ENCODE data around the gene SIRPD.
A peak's percentile ranks its signal among the peaks of the same experiment; 100 is the strongest.

SIRPD gene

GRCh38 chr20:1496930-1497329, 60.6 kb downstream of the SIRPD start:
- CTCF ChIA-PET: interaction anchor here (0.5 to 0.6 kb wide), 2 partner anchors 17 to 30 kb away, joined by 3 read pairs; partner anchors contain the start of gene NSFL1C

GRCh38 chr20:1494436-1494835, 63.1 kb downstream of the SIRPD start:
- H3K36me3 ChIP-seq (ENCODE audit: control insufficient read depth in 2 of 2, insufficient read depth in 1 of 2, low read length in 2 of 2): no peaks in the 10 kb centered on the region
- ChIA-PET CTCF (interaction anchor here (0.6 to 2.7 kb wide), 3 partner anchors 9 to 208 kb away, joined by 3 to 23 read pairs (median 7); no protein-coding TSS in a partner anchor), POLR2A (no interaction called here)
- peaks cover 3% of the 10 kb centered on the region; the same call in 1 of the 2 replicates for H3K4me1 ChIP-seq (ENCODE audit: control insufficient read depth, insufficient read depth, low read length)
- H3K27ac ChIP-seq (ENCODE audit: extremely low read depth, low read depth, low read length): no peak overlapping the region
- TF ChIP-seq ZBTB10 (tag by site-specific recombination; IDR thresholded peaks at IDR 0.05): no peak
- no peak for TF ChIP-seq ZNF677 (tag by site-specific recombination; IDR thresholded peaks at IDR 0.05)
- TF ChIP-seq ZNF394 (tag by site-specific recombination; IDR thresholded peaks at IDR 0.05; ENCODE audit: borderline replicate concordance): no peak
- TF ChIP-seq ZNF704 (tag by site-specific recombination; IDR thresholded peaks at IDR 0.05): no peak
- TF ChIP-seq WT1 (tag by site-specific recombination; IDR thresholded peaks at IDR 0.05): no peak
- no peak for TF ChIP-seq ZNF785 (tag by site-specific recombination; IDR thresholded peaks at IDR 0.05)
- no peak for TF ChIP-seq ZNF560 (tag by site-specific recombination; IDR thresholded peaks at IDR 0.05; ENCODE audit: borderline replicate concordance)
- no peak overlapping the region for H3K4me3 ChIP-seq (ENCODE audit: low read depth, low read length)
- no peaks in the 10 kb centered on the region for H3K9me3 ChIP-seq (ENCODE audit: control insufficient read depth, insufficient read depth, low read depth, low read length)

More at GRCh38 chr20:1496930-1497329, 60.6 kb downstream of the SIRPD start:
- H3K27ac ChIP-seq (ENCODE audit: extremely low read depth, low read depth, low read length): no peak overlapping the region
- H3K4me3 ChIP-seq (ENCODE audit: low read depth, low read length): no peak overlapping the region
- H3K9me3 ChIP-seq (ENCODE audit: control insufficient read depth, insufficient read depth, low read depth, low read length): no peaks in the 10 kb centered on the region
- peaks cover 3% of the 10 kb centered on the region; the same call in 1 of the 2 replicates for H3K4me1 ChIP-seq (ENCODE audit: control insufficient read depth, insufficient read depth, low read length)
- peak; percentile 79 for TF ChIP-seq REST (tag by site-specific recombination; IDR thresholded peaks at IDR 0.05)
- TF ChIP-seq ZNF112 (tag by site-specific recombination; IDR thresholded peaks at IDR 0.05): no peak
- H3K36me3 ChIP-seq (ENCODE audit: control insufficient read depth in 2 of 2, insufficient read depth in 1 of 2, low read length in 2 of 2): no peaks in the 10 kb centered on the region
- POLR2A ChIA-PET: interaction anchor here (0.7 kb wide), 2 partner anchors 1215 to 1651 kb away, joined by 4 to 12 read pairs; no protein-coding TSS in a partner anchor

GRCh38 chr20:1493536-1493935, 64.0 kb downstream of the SIRPD start:
- ChIA-PET CTCF (interaction anchor here (2.7 kb wide), 1 partner anchor 10 kb away, joined by 23 read pairs; no protein-coding TSS in a partner anchor), POLR2A (no interaction called here)
- Histone ChIP-seq H3K36me3 (ENCODE audit: control insufficient read depth in 2 of 2, insufficient read depth in 1 of 2, low read length in 2 of 2) (no peaks in the 10 kb centered on the region), H3K4me3 (ENCODE audit: low read depth, low read length) (no peak overlapping the region), H3K27ac (ENCODE audit: extremely low read depth, low read depth, low read length) (no peak overlapping the region), H3K4me1 (ENCODE audit: control insufficient read depth, insufficient read depth, low read length) (peaks cover 3% of the 10 kb centered on the region; the same call in 1 of the 2 replicates), H3K9me3 (ENCODE audit: control insufficient read depth, insufficient read depth, low read depth, low read length) (no peaks in the 10 kb centered on the region)
- no peak for TF ChIP-seq WT1 (tag by site-specific recombination; IDR thresholded peaks at IDR 0.05)
- no peak for TF ChIP-seq ZNF140 (tag by site-specific recombination; IDR thresholded peaks at IDR 0.05)
- TF ChIP-seq MYNN (tag by site-specific recombination; IDR thresholded peaks at IDR 0.05; ENCODE audit: borderline replicate concordance): no peak
- no peak for TF ChIP-seq ZSCAN30 (tag by site-specific recombination; IDR thresholded peaks at IDR 0.05)
- TF ChIP-seq BCL6B (tag by site-specific recombination; IDR thresholded peaks at IDR 0.05): no peak
- no peak for TF ChIP-seq ZBTB8A (tag by site-specific recombination; IDR thresholded peaks at IDR 0.05)
- TF ChIP-seq ZNF266 (tag by site-specific recombination; IDR thresholded peaks at IDR 0.05; ENCODE audit: low read depth): no peak
- TF ChIP-seq ZSCAN5A (tag by site-specific recombination; IDR thresholded peaks at IDR 0.05): no peak
- TF ChIP-seq ZNF23 (tag by site-specific recombination; IDR thresholded peaks at IDR 0.05; ENCODE audit: borderline replicate concordance): no peak
- TF ChIP-seq ZNF529 (tag by site-specific recombination; IDR thresholded peaks at IDR 0.05; ENCODE audit: insufficient replicate concordance): no peak
- TF ChIP-seq ZNF16 (tag by site-specific recombination; IDR thresholded peaks at IDR 0.05; ENCODE audit: low read depth): no peak
- TF ChIP-seq ZNF626 (tag by site-specific recombination; IDR thresholded peaks at IDR 0.05): no peak
- no peak for TF ChIP-seq ZNF169 (tag by site-specific recombination; IDR thresholded peaks at IDR 0.05)
